Ishikawa (cell line): ENCODE results near the gene TMOD3.
A peak's percentile ranks its signal among the peaks of the same experiment; 100 is the strongest.

Source experiments
- CEBPB ChIP-seq: IDR thresholded peaks from 2 replicates; pipeline ENCODE4 v1.6.1; 2012
- CREB1 ChIP-seq: IDR thresholded peaks from 2 replicates; pipeline ENCODE4 v1.6.1; 2012; ENCODE audit warnings: low read depth
- EGR1 ChIP-seq: IDR thresholded peaks from 2 replicates; pipeline ENCODE4 v1.6.1; 2012
- EP300 ChIP-seq: IDR thresholded peaks from 2 replicates; pipeline ENCODE4 v1.6.1; 2012; ENCODE audit warnings: borderline replicate concordance
- FOXM1 ChIP-seq: IDR thresholded peaks from 2 replicates; pipeline ENCODE4 v1.6.1; 2012; ENCODE audit warnings: low read depth, borderline replicate concordance
- NFIC ChIP-seq: IDR thresholded peaks from 2 replicates; pipeline ENCODE4 v1.6.1; 2012
- RAD21 ChIP-seq: IDR thresholded peaks from 2 replicates; pipeline ENCODE4 v1.6.1; 2012; ENCODE audit warnings: low read depth
- TAF1 ChIP-seq: IDR thresholded peaks from 2 replicates; pipeline ENCODE4 v1.6.1; 2012; ENCODE audit warnings: low read depth, mild to moderate bottlenecking
- TCF12 ChIP-seq: IDR thresholded peaks from 2 replicates; pipeline ENCODE4 v1.6.1; 2012; ENCODE audit warnings: low read depth
- TEAD4 ChIP-seq: IDR thresholded peaks from 2 replicates; pipeline ENCODE4 v1.6.1; 2012
- YY1 ChIP-seq: IDR thresholded peaks from 2 replicates; pipeline ENCODE4 v1.6.1; 2012; ENCODE audit warnings: low read depth
- ZBTB7A ChIP-seq: IDR thresholded peaks from 2 replicates; pipeline ENCODE4 v1.6.1; 2012; ENCODE audit warnings: low read depth
- TF ChIP-seq, protein P1 (sequence below): IDR thresholded peaks from 2 replicates; pipeline ENCODE4 v1.6.1; 2012
- TF ChIP-seq, protein P2 (sequence below): IDR thresholded peaks from 2 replicates; pipeline ENCODE4 v1.6.1; 2012; ENCODE audit warnings: low read depth, mild to moderate bottlenecking
- TF ChIP-seq, protein P3 (sequence below): IDR thresholded peaks from 2 replicates; pipeline ENCODE4 v1.6.1; 2012

TMOD3 gene

DNA sequence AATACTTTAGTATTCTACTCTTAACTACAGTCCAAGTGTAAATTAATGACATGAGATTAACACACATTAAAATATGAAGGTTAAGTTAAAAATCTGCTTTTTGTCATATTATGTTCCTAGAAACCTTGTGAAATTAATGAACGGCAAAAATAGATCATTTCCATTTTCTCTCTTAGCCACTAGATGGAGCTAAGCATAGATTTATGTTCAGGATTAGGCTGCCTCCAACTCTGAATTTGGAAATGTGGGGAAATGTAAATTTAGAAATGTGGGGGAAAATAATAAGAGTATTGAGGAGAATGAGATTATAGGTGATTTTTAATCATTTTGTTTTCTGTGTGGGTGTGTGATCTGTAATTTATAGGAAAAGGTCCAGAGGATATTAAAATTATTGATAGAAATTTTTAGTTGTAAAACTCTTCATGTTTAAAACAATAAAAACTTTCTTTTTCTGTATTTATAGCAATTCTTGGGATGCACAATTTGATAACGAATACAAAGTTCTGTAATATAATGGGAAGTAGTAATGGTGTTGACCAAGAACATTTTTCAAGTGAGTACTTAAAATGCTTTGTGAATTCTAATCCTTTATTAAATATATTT, 59.2 kb downstream of the TMOD3 start:
- TF ChIP-seq CEBPB (no peak), EP300 (no peak), RAD21 (peak; percentile 44; the same call in 1 of the 2 replicates), TAF1 (no peak), NFIC (no peak), ZBTB7A (no peak), YY1 (no peak)
- TF ChIP-seq, protein P1, sequence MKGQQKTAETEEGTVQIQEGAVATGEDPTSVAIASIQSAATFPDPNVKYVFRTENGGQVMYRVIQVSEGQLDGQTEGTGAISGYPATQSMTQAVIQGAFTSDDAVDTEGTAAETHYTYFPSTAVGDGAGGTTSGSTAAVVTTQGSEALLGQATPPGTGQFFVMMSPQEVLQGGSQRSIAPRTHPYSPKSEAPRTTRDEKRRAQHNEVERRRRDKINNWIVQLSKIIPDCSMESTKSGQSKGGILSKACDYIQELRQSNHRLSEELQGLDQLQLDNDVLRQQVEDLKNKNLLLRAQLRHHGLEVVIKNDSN: no peak

DNA sequence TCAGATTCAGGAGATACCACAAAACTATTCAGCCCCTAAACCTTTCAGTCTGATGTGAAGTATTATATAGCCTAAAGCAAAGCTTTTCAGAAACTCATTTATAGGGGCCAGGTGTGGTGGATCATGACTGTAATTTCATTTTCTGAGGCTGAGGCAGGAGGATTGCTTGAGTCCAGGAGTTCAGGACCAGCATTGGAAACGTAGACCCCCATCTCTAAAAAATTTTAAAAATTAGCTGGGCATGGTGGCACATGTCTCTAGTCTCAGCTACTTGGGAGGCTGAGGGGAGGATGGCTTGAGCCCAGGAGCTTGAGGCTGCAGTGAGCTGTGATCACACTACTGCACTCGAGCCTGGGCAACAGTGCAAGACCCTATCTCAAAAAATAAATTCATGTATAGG, 60.0 kb downstream of the TMOD3 start:
- no peak for TF ChIP-seq TAF1
- no peak for TF ChIP-seq ZBTB7A
- no peak for TF ChIP-seq EGR1
- no peak for TF ChIP-seq YY1
- no peak for TF ChIP-seq EP300
- no peak for TF ChIP-seq NFIC
- TF ChIP-seq TEAD4: no peak
- TF ChIP-seq, protein P1: no peak

DNA sequence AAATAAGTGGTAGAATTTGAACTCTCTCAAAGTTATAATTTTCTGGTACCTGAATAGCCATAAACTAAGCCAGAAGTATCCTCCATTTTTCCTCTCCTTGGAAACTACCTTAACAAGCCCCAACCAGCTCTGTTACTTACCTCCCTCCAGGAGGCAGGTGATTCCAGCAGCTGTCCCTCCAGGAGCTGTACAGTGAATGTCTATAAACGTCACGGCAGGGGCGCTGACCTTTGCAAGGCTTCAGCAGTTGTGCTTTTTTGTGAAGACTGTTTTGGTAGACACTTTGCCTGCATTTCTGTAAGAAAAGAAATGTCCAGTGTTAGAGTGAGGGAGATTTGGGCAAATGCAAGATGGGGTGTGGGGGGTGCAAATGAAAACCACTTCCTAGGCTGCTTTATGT, 75.0 kb downstream of the TMOD3 start:
- no peak for TF ChIP-seq EGR1
- TF ChIP-seq, protein P2, sequence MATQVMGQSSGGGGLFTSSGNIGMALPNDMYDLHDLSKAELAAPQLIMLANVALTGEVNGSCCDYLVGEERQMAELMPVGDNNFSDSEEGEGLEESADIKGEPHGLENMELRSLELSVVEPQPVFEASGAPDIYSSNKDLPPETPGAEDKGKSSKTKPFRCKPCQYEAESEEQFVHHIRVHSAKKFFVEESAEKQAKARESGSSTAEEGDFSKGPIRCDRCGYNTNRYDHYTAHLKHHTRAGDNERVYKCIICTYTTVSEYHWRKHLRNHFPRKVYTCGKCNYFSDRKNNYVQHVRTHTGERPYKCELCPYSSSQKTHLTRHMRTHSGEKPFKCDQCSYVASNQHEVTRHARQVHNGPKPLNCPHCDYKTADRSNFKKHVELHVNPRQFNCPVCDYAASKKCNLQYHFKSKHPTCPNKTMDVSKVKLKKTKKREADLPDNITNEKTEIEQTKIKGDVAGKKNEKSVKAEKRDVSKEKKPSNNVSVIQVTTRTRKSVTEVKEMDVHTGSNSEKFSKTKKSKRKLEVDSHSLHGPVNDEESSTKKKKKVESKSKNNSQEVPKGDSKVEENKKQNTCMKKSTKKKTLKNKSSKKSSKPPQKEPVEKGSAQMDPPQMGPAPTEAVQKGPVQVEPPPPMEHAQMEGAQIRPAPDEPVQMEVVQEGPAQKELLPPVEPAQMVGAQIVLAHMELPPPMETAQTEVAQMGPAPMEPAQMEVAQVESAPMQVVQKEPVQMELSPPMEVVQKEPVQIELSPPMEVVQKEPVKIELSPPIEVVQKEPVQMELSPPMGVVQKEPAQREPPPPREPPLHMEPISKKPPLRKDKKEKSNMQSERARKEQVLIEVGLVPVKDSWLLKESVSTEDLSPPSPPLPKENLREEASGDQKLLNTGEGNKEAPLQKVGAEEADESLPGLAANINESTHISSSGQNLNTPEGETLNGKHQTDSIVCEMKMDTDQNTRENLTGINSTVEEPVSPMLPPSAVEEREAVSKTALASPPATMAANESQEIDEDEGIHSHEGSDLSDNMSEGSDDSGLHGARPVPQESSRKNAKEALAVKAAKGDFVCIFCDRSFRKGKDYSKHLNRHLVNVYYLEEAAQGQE: no peak
- TF ChIP-seq CEBPB: no peak
- TF ChIP-seq TCF12: no peak
- TF ChIP-seq FOXM1: no peak
- TF ChIP-seq RAD21: no peak
- TF ChIP-seq ZBTB7A: no peak
- no peak for TF ChIP-seq EP300
- no peak for TF ChIP-seq YY1
- no peak for TF ChIP-seq TEAD4
- TF ChIP-seq, protein P1: no peak
- no peak for TF ChIP-seq NFIC
- TF ChIP-seq, protein P3, sequence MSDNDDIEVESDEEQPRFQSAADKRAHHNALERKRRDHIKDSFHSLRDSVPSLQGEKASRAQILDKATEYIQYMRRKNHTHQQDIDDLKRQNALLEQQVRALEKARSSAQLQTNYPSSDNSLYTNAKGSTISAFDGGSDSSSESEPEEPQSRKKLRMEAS: no peak
- no peak for TF ChIP-seq CREB1
- no peak for TF ChIP-seq TAF1

DNA sequence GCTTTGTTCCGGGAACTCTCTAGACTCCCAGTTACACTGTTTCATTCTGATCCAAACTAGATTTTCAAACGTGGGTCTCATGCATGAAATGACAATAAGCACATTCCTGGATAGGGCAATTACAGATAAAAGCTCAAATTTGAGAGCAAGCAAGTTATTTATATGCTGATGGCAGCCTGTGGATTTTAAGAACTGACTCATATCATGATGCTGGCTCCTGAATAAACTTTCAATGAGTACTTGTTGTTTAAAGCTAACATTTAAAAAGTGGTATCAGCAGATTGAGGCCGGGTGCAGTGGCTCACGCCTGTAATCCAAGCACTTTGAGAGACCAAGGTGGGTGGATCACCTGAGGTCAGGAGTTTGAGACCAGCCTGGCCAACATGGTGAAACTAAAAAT, 75.5 kb downstream of the TMOD3 start:
- no peak for TF ChIP-seq RAD21
- TF ChIP-seq, protein P2: no peak
- TF ChIP-seq CEBPB: no peak
- no peak for TF ChIP-seq EP300
- no peak for TF ChIP-seq ZBTB7A
- no peak for TF ChIP-seq TEAD4
- TF ChIP-seq EGR1: no peak
- no peak for TF ChIP-seq CREB1
- TF ChIP-seq, protein P1: no peak
- TF ChIP-seq TAF1: no peak
- no peak for TF ChIP-seq NFIC
- no peak for TF ChIP-seq YY1
- no peak for TF ChIP-seq TCF12
- TF ChIP-seq, protein P3: no peak
- no peak for TF ChIP-seq FOXM1

DNA sequence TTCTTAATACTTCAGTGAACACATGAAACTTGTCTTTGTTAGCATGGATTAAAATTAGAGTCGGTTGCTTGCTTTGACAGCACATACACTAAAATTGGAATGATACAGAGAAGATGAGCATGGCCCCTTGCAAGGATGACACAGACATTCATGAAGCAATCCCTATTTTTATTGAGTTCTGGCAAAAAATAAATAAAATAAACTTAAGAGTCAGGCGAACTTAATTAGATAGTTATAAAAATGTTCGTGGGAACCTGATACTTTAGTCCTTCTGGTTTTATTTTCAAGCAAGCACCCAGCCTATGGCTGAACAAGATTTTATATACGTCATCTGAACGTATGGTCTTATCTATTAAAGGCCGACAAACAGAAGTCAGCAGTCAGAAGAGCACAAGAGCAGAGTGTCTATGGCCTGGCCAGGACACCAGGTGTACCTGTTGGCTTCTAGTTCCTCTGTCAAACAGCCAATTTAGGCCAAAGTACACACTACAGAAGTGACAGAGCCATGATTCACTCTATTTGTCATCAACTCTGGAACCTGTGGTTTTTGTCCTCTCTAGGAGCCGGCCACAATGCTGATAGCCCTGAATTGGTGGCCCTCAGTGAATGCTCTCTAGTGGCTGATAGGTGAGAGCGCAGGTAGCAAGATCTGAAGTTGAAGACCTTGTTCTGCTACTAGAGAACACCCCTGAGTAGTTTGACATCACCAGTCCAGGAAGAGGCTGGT, 77.8 kb downstream of the TMOD3 start:
- TF ChIP-seq NFIC: no peak
